Tibial artery (tissue), 4 donors: ENCODE measurements around the gene SDF4.
"Not testable (repeated sequence)": the region's sequence is repeated elsewhere in the genome, so short reads cannot be mapped to it uniquely, and the experiment has no call there.

Experiments used
- DNase-seq, 2 donors: peaks; one replicate each; pipeline ENCODE4 v3.0.0-alpha.2; 2019
- H3K27ac ChIP-seq, 2 donors: fragments of 200-600 bp; sonication (generic) in 1 of 2; 1 replicate in 1 of 2; 2 replicates in 1 of 2; pipeline ENCODE4 v1.5.1; 2018 to 2019; ENCODE audit warnings: mild to moderate bottlenecking in 1 of 2
- H3K27me3 ChIP-seq, 2 donors: fragments of 200-600 bp; sonication (generic) in 1 of 2; one replicate each; pipeline versions ENCODE4 v1.5.1 to v1.6.0; 2016 to 2019
- H3K36me3 ChIP-seq, 3 donors: fragments of 200-600 bp; sonication (generic) in 2 of 3; one replicate each; pipeline ENCODE4 v1.5.1; 2016 to 2019; ENCODE audit warnings: mild to moderate bottlenecking in 2 of 3
- H3K4me1 ChIP-seq, 4 donors: fragments of 200-600 bp; sonication (generic) in 2 of 4; 1 replicate in 3 of 4; 2 replicates in 1 of 4; pipeline ENCODE4 v1.5.1; 2016 to 2019
- H3K4me3 ChIP-seq, 2 donors: fragments of 200-600 bp; sonication (generic) in 1 of 2; 1 replicate in 1 of 2; 2 replicates in 1 of 2; pipeline ENCODE4 v1.5.1; 2018 to 2019; ENCODE audit warnings: mild to moderate bottlenecking in 2 of 2
- H3K9me3 ChIP-seq, 3 donors: fragments of 200-600 bp; sonication (generic) in 1 of 3; one replicate each; pipeline ENCODE4 v1.5.1; 2016 to 2019
- intact Hi-C: fragments of 100-400 bp; cut with DNase I; formaldehyde crosslinking; loops from one replicate; pipeline ENCODE4 v1.15.0; 2023; ENCODE audit warnings: low total_unique reads
- TF ChIP-seq, protein P1 (sequence below), 2 experiments: fragments of 200-600 bp in 1 of 2; fragments of 450-650 bp in 1 of 2; IDR thresholded peaks; one replicate each; pipeline ENCODE4 v1.5.1; 2017 to 2019; ENCODE audit warnings: antibody characterized with exemption in 2 of 2, mild to moderate bottlenecking in 1 of 2, moderate library complexity in 1 of 2

Gene SDF4

GRCh38 chr1:1253972-1254666 lies 22.3 kb upstream of the SDF4 start:
- H3K4me3 ChIP-seq, result no peak overlapping the region
- peaks cover 33 to 76% (median 59%) of the 10 kb centered on the region in 3 donors for H3K36me3 ChIP-seq
- H3K4me1 ChIP-seq, result no peaks in the 10 kb centered on the region
- intact Hi-C loops, result no loop called here
- TF ChIP-seq, protein P1, sequence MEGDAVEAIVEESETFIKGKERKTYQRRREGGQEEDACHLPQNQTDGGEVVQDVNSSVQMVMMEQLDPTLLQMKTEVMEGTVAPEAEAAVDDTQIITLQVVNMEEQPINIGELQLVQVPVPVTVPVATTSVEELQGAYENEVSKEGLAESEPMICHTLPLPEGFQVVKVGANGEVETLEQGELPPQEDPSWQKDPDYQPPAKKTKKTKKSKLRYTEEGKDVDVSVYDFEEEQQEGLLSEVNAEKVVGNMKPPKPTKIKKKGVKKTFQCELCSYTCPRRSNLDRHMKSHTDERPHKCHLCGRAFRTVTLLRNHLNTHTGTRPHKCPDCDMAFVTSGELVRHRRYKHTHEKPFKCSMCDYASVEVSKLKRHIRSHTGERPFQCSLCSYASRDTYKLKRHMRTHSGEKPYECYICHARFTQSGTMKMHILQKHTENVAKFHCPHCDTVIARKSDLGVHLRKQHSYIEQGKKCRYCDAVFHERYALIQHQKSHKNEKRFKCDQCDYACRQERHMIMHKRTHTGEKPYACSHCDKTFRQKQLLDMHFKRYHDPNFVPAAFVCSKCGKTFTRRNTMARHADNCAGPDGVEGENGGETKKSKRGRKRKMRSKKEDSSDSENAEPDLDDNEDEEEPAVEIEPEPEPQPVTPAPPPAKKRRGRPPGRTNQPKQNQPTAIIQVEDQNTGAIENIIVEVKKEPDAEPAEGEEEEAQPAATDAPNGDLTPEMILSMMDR (IDR thresholded peaks at IDR 0.05), result no peak
- no peaks in the 10 kb centered on the region for H3K9me3 ChIP-seq
- no peaks in the 10 kb centered on the region for H3K27me3 ChIP-seq
- DNase-seq, result no peak
- H3K27ac ChIP-seq, result no peak overlapping the region

DNA sequence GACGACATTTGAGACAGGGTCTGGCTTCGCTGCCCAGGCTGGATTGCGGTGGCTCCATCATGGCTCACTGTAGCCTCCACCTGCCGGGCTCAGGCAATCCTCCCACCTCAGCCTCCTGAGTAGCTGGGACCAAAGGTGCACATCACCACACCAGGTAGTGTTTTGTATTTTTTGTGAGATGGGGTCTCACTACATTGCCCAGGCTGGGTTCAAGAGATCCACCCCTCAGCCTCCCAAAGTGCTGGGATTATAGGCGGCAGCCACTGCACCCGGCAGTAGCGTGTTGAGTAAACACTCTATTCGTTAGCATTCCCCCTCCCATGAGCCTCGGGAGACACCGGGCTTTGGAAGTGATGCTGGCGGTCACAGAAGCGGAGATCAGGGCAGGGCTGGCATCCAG lies 21.5 kb upstream of the SDF4 start:
- Histone ChIP-seq H3K27me3 (peaks cover 0 to 4% of the 10 kb centered on the region in 2 donors), H3K4me1 (no peaks in the 10 kb centered on the region), H3K9me3 (no peaks in the 10 kb centered on the region), H3K4me3 (no peak overlapping the region), H3K27ac (no peak overlapping the region), H3K36me3 (peaks cover 28 to 68% (median 55%) of the 10 kb centered on the region in 3 donors)
- intact Hi-C loops, result no loop called here
- no peak for DNase-seq
- TF ChIP-seq, protein P1 (IDR thresholded peaks at IDR 0.05), result no peak

DNA sequence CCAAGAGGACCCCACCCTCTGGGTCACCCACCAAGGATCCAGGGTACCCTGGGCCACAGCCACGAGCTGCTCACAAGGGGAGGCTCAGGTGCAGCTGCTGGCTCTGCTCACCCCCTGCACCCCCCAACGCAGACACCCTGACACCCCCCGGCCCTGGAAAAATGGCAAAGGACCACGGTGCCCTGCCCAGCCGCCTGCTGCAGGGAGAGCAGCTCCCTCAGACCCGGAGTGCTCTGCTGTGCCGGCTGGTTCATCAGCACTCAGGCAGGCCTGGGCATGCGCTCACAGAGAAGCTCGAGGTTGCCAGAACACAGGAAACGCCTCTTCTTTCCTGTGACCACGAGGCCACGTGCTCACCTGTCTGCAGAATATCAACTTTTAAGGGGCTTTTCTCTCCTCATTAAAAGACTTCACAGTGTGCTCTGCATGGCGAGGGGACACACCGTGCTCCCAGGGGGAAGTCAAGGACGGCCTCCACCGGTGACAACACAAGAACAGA lies 19.0 kb upstream of the SDF4 start:
- H3K9me3 ChIP-seq, result no peaks in the 10 kb centered on the region
- no peak for DNase-seq
- peaks cover 16 to 54% (median 39%) of the 10 kb centered on the region in 3 donors for H3K36me3 ChIP-seq
- H3K27me3 ChIP-seq, result peaks cover 0 to 28% of the 10 kb centered on the region in 2 donors
- peaks cover 0 to 17% (median 5%) of the 10 kb centered on the region in 4 donors for H3K4me1 ChIP-seq
- no peak overlapping the region for H3K27ac ChIP-seq
- intact Hi-C loops, result no loop called here
- TF ChIP-seq, protein P1 (IDR thresholded peaks at IDR 0.05), result no peak
- no peak overlapping the region for H3K4me3 ChIP-seq

DNA sequence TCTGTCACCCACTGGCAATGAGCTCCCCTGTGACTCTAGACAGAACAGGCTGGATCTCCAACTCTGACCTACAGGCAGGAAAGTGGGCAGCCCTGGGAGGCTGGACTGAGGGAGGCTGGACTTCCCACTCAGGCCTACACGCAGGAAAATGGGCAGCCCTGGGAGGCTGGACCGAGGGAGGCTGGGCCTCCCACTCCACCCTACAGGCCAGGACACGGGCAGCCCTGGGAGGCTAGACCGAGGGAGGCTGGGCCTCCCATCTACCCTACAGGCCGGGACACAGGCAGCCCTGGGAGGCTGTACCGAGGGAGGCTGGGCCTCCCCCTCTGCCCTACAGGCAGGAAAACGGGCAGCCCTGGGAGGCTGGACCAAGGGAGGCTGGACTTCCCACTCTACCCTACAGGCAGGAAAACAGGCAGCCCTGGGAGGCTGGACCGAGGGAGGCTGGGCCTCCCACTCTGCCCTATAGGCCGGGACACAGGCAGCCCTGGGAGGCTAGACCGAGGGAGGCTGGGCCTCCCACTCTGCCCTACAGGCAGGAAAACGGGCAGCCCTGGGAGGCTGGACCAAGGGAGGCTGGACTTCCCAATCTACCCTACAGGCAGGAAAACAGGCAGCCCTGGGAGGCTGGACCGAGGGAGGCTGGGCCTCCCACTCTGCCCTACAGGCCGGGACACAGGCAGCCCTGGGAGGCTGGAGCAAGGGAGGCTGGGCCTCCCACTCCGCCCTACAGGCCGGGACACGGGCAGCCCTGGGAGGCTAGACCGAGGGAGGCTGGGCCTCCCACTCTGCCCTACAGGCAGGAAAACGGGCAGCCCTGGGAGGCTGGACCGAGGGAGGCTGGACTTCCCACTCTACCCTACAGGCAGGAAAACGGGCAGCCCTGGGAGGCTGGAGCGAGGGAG lies 16.5 kb upstream of the SDF4 start:
- H3K9me3 ChIP-seq, DNase-seq, H3K4me3 ChIP-seq, intact Hi-C loops, H3K27ac ChIP-seq: not testable (repeated sequence)
- peaks cover 0 to 35% of the 10 kb centered on the region in 2 donors for H3K27me3 ChIP-seq
- peaks cover 0 to 17% (median 5%) of the 10 kb centered on the region in 4 donors for H3K4me1 ChIP-seq
- H3K36me3 ChIP-seq, result peaks cover 0 to 28% (median 13%) of the 10 kb centered on the region in 3 donors

DNA sequence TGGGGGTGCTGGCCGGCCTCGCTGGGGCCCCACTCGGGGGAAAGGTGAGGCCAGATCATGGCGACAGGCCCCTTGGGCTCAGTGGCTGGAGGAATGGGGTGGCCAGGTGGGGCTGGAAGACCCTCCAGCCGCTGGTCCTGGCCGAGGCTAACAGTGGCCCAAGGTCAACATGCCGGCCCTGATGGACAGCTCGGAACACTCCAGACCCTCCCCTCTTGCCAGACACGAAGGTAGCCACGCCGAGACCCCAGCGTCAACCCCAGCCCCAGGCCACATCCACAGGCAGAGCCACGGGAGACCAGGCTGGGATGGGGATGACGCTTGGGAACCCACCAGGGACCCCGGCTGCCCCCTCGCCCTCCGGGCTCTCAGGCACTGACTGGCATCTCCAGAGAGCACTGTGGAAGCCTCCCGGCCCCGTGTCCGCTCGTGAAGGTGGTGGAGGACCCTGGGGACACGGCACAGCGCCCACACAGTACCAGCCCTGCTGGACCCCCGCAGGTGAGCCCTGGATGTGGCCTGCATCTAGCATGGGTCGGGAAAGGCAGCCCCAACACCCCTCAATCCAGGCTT lies 15.6 kb upstream of the SDF4 start:
- H3K9me3 ChIP-seq, result no peaks in the 10 kb centered on the region
- H3K27me3 ChIP-seq, result peaks cover 0 to 35% of the 10 kb centered on the region in 2 donors
- H3K36me3 ChIP-seq, result peaks cover 0 to 24% (median 7%) of the 10 kb centered on the region in 3 donors
- no peak for DNase-seq
- intact Hi-C loops, result no loop called here
- no peak overlapping the region for H3K27ac ChIP-seq
- no peak overlapping the region for H3K4me3 ChIP-seq
- TF ChIP-seq, protein P1 (IDR thresholded peaks at IDR 0.05), result no peak
- H3K4me1 ChIP-seq, result peaks cover 0 to 17% (median 5%) of the 10 kb centered on the region in 4 donors
